Hindlimb muscle (tissue), 1 donor: ENCODE data around the gene DFFB. TPM values are rescaled to one million over a fixed set of nuclear protein-coding genes. Genes with fewer than 3 reads are reported as not detected.

Experiments
- DNase-seq: peaks from one replicate; pipeline ENCODE4 v3.0.0-alpha.2; 2013
- polyA plus RNA-seq: library from polyadenylated mRNA; unstranded; fragments of 120-200 nt; gene quantifications from one replicate; pipeline ENCODE4 v1.2.1, GENCODE V29; 2013; ENCODE audit not compliant: insufficient read length

The DFFB gene
- polyA plus RNA-seq, 1 donor, result 5.7 TPM

DNA sequence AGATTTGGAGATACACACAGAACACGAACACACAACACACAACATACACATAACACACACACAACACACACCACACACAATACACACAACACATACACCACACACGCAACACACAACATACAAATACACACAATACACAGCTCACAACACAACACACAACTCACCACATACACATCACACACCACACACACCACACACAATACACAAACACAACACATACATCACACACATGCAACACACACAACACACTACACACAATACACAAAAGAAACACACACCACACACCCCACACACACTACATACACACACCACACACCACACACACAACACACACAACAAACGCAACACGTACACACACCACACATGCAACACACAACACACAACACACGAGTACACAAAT, 71.8 kb downstream of the DFFB start:
- no peak for DNase-seq

DNA sequence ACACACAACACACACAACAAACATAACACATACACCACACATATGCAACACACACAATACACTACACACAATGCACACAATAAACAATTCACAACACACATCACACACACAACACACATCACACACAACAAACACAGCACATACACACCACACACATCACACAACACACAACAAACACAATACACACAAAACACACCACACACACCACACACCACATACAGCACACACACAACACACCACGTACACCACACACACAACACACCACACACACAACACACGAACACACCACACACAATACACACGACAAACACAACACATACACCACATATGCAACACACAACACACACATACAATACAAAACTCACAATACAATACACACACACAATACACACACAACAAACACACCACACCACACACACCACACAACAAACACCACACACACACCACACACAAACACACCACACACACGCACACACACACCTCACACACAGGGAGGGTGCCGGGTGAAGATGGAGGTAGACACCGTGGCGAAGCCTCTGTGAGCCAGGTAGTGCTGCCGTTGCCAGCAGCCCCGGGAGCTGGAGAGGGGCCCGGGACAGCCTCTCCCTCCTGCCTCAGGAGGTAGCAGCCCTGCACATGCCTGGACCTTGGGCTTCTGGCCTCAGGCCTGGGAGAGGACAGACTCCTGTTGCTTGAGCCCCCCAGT, 73.2 kb downstream of the DFFB start:
- no peak for DNase-seq

DNA sequence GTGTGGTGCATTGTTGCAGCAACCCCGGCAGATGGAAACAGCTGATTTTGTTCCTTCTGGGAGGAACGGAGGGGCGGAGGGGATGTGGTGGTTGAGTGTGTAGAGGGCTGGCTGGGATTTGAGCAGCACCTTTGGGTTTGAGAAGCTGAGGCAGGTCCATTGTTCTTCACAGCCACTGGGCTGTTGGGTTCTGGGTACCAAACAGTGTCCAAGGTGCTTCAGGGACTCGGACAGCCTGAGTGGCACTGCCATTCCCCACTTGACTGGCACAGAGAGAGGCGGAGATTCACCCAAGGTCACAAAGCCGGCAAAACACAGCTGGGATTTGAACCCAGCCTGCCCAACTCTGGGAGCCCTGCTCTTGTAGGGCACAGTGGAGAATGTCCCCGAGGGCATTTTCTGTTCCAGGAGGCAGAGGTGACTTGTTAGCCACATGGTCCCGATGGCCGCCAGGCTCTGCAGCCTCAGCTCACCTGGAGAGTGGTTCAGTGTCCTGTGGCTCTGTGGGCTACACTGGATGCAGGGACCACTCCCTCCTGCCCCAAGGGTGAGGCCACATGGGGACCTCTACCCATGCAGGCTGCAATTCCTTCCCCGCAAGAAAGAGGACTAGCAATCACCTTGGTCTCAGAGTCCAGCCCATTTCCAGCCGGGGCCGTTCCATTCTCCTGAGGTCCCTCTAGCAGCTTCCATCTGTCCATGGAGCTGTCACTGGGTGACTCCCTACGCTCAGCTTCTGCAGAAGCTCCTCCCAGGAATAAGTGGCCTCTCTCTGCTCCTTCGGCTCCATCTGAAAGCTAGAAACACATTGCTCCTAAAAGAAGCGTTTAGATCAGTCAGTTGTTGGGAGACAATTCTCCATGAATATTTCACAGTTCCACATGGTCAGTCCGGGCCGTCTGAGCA, 74.0 kb downstream of the DFFB start:
- no peak for DNase-seq

DNA sequence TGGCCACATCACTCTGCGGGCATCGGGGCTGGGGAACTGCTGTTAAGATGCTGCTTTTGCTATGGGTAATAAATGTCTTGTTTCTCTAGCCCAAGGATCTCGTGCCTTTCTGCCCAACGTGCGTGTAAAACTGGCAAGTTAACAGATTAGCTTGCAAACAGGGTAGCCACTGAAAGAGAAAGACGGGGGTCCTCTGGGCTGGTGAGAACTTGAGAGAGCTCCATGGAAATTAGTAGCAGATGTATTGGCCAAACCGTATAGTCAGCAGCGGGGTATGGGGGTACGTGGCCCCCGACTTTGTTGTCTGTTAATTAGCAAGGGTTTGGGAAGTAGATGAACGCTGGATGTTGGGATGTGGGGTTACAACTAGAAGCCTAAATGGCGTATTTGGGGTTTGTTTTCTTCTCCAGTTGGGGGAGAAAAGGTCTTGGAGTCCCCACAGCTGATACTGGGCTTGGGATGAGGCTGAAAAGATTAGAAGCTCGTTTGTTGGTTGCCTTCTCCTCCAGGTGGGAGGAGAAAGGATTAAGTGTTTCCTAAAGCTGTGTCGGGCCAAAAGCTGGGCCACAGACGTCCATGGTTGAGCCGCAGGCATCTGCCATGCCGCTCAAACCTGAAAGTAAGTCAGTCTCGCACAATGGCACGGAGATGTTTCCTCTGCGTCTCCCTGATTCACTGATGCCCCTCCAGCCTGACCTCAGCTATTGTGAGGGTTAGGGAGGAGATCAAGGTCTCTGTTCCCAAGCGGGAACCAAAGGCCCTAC, 75.1 kb downstream of the DFFB start:
- no peak for DNase-seq

Other genes starting within 250 kb of the DFFB start
- gene MEGF6, start 246.0 kb upstream of the DFFB start, polyA plus RNA-seq, result 15.6 TPM
- 29.7 TPM for gene TPRG1L, start 232.5 kb upstream of the DFFB start, polyA plus RNA-seq
- 16.1 TPM for gene WRAP73, start 207.4 kb upstream of the DFFB start, polyA plus RNA-seq
- gene TP73, start 205.0 kb upstream of the DFFB start, polyA plus RNA-seq, result 2.1 TPM
- 0.14 TPM for gene CCDC27, start 105.0 kb upstream of the DFFB start, polyA plus RNA-seq
- 5.7 TPM for gene SMIM1, start 84.7 kb upstream of the DFFB start, polyA plus RNA-seq
- 61.1 TPM for gene LRRC47, start 61.0 kb upstream of the DFFB start, polyA plus RNA-seq
- gene CEP104, start 265 bp upstream of the DFFB start, polyA plus RNA-seq, result 20.1 TPM
- 16.7 TPM for gene C1orf174, start 42.8 kb downstream of the DFFB start, polyA plus RNA-seq